PFSK-1 (cell line): ENCODE data around the gene DAGLA.

Experiments
- FOXP2 ChIP-seq: optimal IDR thresholded peaks from 2 replicates; pipeline ENCODE3; 2011; ENCODE audit warnings: borderline replicate concordance, control low read depth, inconsistent platforms; ENCODE audit not compliant: insufficient read depth; ENCODE audit errors: extremely low read length, extremely low read depth
- POLR2AphosphoS5 ChIP-seq: IDR thresholded peaks from 2 replicates; pipeline ENCODE4 v1.6.1; 2012; ENCODE audit warnings: low read depth, mild to moderate bottlenecking, control low read depth, low read length, moderate library complexity
- SIN3A ChIP-seq: IDR thresholded peaks from 2 replicates; pipeline ENCODE4 v1.6.1; 2012; ENCODE audit warnings: mild to moderate bottlenecking, low read length, moderate library complexity, borderline replicate concordance; ENCODE audit not compliant: insufficient read depth
- TAF1 ChIP-seq: IDR thresholded peaks from 2 replicates; pipeline ENCODE4 v1.6.1; 2012; ENCODE audit warnings: low read length, control low read depth, borderline replicate concordance; ENCODE audit not compliant: insufficient read depth
- TF ChIP-seq, protein P1 (sequence below), 2 experiments: IDR thresholded peaks; 2 replicates each; pipeline versions ENCODE4 v1.6.1 to v1.8.0; 2011 to 2012; ENCODE audit warnings: low read depth in 2 of 2, low read length in 2 of 2, control low read depth in 1 of 2, inconsistent platforms in 1 of 2, mild to moderate bottlenecking in 1 of 2, moderate library complexity in 1 of 2; ENCODE audit not compliant: insufficient read depth in 1 of 2

Gene DAGLA

DNA sequence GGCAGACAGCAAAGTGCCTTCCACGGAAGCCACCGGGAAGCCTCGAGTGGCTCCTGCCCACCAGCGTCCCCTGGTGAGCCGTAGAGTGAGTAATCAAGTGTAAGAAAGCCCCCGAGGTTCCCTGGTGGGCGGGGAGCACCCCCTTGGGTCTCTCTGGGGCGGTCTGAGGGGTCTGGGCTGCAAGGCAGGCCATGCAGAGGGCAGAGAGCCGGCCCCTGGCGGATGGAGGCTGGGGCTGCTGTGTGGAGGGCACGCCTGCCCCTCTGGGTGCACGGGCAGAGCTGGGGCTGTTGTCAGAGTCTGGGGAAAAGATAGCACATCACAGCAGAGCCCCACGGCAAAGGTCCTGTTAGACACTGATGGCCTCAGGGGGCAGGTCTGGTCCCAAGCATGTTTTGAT lies 46.6 kb downstream of the DAGLA start:
- TF ChIP-seq TAF1 (no peak), FOXP2 (no peak), POLR2AphosphoS5 (no peak), SIN3A (no peak)
- TF ChIP-seq, protein P1, sequence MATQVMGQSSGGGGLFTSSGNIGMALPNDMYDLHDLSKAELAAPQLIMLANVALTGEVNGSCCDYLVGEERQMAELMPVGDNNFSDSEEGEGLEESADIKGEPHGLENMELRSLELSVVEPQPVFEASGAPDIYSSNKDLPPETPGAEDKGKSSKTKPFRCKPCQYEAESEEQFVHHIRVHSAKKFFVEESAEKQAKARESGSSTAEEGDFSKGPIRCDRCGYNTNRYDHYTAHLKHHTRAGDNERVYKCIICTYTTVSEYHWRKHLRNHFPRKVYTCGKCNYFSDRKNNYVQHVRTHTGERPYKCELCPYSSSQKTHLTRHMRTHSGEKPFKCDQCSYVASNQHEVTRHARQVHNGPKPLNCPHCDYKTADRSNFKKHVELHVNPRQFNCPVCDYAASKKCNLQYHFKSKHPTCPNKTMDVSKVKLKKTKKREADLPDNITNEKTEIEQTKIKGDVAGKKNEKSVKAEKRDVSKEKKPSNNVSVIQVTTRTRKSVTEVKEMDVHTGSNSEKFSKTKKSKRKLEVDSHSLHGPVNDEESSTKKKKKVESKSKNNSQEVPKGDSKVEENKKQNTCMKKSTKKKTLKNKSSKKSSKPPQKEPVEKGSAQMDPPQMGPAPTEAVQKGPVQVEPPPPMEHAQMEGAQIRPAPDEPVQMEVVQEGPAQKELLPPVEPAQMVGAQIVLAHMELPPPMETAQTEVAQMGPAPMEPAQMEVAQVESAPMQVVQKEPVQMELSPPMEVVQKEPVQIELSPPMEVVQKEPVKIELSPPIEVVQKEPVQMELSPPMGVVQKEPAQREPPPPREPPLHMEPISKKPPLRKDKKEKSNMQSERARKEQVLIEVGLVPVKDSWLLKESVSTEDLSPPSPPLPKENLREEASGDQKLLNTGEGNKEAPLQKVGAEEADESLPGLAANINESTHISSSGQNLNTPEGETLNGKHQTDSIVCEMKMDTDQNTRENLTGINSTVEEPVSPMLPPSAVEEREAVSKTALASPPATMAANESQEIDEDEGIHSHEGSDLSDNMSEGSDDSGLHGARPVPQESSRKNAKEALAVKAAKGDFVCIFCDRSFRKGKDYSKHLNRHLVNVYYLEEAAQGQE (IDR thresholded peaks at IDR 0.05; ENCODE audit: insufficient read depth in 1 of 2, low read depth in 2 of 2, low read length in 2 of 2), result no peak

DNA sequence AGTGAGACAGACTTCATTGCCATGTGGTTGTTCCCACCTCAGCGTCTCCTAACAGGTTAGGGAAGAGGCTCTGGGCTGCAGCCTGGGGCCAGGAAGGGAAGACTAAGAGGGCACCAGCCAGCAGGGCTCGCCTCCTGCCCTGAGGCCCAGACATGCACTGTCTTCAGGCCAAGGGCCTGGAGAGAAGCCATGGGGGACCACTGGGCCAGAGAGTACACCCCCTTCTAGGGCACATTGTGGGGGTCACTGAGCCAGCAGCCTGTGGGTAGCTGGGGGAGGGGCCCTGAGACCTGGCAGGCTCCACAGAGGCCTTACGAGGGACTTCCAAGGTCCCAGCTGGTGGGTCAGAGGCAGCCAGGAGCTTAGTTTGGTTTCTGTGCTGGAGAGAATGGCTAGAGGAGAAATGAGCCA lies 47.2 kb downstream of the DAGLA start:
- TF ChIP-seq, protein P1 (IDR thresholded peaks at IDR 0.05; ENCODE audit: insufficient read depth in 1 of 2, low read depth in 2 of 2, low read length in 2 of 2), result no peak
- TF ChIP-seq POLR2AphosphoS5, result no peak
- TF ChIP-seq SIN3A, result no peak

DNA sequence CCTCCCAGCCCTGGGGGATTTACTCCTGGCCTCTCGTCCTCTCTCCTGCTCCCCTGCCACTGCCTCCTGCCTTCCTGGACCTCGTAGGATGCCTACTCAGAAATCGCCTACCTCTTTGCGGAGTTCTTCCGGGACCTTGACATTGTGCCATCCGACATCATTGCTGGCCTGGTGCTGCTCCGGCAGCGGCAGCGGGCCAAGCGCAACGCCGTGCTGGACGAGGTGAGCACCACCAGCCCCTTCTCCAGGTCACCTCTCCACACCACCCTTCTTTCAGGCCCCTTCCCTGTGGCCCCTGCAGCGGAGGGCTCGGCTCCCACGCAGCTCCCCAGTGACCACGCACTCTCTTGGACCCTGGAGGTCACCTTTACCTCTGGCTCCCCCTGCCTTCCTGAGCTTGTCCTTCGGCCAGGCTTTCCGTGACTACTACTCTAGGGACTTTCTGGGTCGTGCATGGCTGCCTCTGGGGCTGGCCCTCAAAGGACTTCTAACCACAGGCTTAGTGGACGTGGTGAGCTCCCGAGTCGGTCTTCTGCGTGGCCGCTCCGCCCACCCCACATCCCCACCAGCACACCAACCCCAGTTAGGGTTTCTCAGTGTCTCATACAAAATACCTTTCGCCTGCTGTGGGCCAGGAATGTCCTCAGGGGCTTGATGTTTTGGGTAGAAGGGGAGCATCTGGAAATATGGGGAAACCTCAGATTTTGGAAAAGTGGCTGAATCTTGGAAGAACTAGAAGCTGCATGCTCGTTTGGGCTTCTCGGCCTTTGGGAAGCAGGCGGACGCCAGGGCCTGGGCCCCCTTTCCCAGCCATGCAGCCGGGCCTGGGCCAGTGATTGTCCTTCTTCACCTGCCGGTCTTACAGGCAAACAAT lies 48.1 kb downstream of the DAGLA start:
- TF ChIP-seq FOXP2 (no peak), POLR2AphosphoS5 (no peak), SIN3A (no peak), TAF1 (no peak)
- TF ChIP-seq, protein P1 (IDR thresholded peaks at IDR 0.05; ENCODE audit: insufficient read depth in 1 of 2, low read depth in 2 of 2, low read length in 2 of 2), result no peak

DNA sequence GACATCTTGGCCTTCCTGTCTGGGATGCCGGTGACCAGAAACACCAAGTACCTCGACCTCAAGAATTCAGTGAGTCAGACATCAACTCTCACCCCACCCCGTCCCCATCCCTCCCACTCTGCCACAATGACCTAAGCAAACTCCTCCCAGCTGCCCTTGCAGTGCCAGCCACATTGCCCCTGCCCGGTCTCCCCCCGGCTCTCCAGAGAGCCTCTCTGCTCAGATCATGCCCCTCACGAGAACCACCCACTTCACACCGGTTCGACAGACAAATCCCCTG lies 48.7 kb downstream of the DAGLA start:
- TF ChIP-seq SIN3A (no peak), FOXP2 (no peak), TAF1 (no peak), POLR2AphosphoS5 (no peak)
- TF ChIP-seq, protein P1 (IDR thresholded peaks at IDR 0.05; ENCODE audit: insufficient read depth in 1 of 2, low read depth in 2 of 2, low read length in 2 of 2), result no peak

DNA sequence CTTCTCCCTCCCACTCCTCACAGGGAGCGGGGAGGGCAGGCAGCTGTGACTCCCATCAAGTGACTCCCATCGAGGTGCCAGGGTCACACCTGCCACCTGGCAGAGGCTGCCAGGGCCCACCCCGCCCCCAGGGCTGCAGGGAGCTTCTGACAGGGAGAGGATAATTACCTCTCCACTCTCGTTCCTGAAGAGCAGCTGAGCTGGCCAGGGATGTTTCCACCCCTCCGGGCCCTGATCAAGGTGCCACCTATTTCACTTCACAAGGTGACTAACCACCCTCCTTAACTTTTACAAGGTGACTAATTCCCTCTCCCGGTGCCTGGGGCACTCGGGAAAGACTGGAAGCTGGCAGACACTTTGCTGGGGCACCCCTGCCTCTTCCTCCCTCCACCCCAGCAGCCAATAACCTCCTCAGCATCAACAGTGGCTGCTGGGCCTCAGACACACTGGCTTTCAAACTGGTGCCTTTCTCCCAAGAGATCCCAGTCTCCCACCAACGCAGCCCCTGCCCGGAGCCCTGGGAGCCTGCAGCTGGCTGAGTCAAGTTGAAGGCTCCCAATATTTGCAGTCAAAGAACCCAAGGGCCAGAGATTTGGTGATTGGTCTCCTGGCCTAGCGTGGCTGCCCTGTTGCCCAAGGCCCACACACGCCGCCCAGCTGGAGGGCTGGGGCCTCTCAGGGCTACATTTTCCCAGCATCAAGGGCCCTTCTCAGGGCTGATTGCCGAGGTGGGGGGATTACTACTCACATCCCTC lies 50.2 kb downstream of the DAGLA start:
- TF ChIP-seq SIN3A (no peak), FOXP2 (no peak), TAF1 (no peak), POLR2AphosphoS5 (no peak)
- TF ChIP-seq, protein P1 (IDR thresholded peaks at IDR 0.05; ENCODE audit: insufficient read depth in 1 of 2, low read depth in 2 of 2, low read length in 2 of 2), result no peak
